GM18498 (cell line): ENCODE results near the gene MEGF8.

Experiments
- ATAC-seq: cut with Tn5 transposase; IDR thresholded peaks from one replicate; pipeline ENCODE4 v1.9.1; 2021; ENCODE audit warnings: mild to moderate bottlenecking, moderate library complexity; ENCODE audit not compliant: unreplicated experiment

MEGF8 gene, protein sequence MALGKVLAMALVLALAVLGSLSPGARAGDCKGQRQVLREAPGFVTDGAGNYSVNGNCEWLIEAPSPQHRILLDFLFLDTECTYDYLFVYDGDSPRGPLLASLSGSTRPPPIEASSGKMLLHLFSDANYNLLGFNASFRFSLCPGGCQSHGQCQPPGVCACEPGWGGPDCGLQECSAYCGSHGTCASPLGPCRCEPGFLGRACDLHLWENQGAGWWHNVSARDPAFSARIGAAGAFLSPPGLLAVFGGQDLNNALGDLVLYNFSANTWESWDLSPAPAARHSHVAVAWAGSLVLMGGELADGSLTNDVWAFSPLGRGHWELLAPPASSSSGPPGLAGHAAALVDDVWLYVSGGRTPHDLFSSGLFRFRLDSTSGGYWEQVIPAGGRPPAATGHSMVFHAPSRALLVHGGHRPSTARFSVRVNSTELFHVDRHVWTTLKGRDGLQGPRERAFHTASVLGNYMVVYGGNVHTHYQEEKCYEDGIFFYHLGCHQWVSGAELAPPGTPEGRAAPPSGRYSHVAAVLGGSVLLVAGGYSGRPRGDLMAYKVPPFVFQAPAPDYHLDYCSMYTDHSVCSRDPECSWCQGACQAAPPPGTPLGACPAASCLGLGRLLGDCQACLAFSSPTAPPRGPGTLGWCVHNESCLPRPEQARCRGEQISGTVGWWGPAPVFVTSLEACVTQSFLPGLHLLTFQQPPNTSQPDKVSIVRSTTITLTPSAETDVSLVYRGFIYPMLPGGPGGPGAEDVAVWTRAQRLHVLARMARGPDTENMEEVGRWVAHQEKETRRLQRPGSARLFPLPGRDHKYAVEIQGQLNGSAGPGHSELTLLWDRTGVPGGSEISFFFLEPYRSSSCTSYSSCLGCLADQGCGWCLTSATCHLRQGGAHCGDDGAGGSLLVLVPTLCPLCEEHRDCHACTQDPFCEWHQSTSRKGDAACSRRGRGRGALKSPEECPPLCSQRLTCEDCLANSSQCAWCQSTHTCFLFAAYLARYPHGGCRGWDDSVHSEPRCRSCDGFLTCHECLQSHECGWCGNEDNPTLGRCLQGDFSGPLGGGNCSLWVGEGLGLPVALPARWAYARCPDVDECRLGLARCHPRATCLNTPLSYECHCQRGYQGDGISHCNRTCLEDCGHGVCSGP (N-terminal part only)

DNA sequence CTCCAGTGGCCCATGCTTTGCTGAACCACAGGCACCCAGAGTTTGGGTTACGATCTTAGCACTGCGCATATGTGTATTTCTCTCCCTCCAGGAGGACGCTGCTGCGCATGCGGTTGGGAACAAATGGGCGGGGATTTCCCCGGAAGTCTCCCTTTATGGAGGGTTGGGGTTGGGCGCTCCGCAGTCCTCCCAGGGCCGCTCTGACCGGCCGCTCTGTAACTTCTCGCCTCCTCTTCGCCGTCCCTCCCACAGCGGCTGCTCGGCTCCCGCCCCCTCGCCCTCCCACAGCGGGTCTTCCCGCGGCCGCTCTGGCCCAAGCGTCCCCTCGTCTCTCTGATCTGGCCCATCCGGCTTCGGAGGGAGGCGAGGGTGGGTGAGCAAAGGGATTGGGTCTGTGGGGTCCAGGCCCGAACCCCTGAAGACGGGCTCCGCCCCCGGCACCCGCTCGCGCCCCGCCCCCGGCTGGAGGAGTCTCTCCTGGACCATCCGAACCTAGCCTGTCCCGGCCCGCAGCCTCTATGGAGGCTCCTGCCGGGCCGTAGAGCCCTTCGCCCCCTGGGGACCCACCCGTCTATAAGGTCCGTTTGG, at the start of gene MEGF8:
MEGF8 (plus strand) TSS at position 328 of the 588 bp plus-strand sequence. CDS start 609 bp downstream, outside the sequence.
- peak; percentile 92 for ATAC-seq

DNA sequence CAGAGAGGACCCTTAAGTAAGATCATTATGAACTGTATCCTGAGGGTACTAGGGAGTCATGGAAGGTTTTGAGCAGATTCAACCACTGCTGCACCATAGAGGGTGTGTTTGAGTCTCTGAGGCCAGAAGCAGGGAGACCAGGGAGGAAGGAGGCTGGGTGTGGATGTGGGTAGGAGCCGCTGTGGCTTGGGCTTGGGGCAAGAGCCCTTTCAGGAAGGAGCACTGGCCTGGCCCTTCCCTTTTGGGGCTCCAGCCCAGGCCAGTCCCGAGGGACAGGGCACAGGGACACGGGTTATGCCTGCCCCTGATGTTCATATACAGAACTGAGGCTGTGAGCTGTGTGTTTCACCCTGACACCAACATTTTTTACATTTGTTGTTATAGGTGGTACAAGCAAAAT, 49.2 kb upstream of the MEGF8 start:
- ATAC-seq, result no peak

DNA sequence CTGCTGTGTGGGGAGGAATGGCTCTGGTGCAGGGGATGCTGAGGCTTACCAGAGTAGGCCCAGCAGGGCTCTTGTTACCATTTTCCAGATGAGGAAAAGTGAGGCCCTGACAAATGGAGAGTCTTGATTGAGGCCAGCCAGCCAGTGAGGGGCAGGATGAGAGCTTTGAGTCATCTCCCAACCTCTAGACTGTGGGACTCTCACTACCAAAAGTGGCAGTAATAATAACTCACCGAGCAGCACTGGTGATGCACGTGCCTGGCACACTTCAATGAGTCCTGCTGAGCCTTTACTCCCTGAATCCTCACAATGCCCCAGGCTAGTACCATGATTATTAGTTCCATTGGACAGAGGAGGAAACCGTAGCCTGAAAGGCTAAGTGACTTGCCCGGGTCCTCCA, 48.6 kb upstream of the MEGF8 start:
- no peak for ATAC-seq

DNA sequence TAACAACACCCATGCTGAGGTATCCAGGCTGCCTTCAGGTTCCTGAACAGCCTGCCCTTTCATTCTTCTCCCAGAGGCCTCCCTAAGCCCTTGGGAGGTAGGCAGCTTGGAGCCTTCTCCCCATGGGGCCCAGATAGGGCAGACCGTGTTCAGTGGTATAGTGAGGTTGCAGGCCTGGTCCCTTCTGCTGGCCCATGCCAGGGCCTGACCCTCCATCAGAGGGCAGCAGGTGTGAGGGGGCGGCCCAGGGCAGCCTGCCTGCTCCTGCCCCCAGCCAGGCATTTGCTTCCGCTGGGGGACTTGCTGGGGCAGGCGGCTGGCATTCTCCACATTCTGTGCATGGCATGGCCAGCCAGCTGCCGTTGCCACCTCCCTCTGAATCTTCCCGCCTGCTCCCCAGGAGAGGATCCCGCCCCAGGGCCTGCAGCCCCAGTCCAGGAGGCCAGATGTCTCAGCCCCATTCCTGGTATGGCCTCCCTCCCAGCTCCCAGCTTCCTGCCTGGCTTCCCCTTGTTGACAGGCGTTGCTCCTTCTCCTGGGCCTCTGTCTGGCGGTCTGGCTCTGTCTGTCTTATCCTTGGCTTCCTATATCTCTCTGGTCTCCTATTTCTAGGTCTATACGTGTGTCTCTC, 47.5 kb upstream of the MEGF8 start:
- no peak for ATAC-seq

DNA sequence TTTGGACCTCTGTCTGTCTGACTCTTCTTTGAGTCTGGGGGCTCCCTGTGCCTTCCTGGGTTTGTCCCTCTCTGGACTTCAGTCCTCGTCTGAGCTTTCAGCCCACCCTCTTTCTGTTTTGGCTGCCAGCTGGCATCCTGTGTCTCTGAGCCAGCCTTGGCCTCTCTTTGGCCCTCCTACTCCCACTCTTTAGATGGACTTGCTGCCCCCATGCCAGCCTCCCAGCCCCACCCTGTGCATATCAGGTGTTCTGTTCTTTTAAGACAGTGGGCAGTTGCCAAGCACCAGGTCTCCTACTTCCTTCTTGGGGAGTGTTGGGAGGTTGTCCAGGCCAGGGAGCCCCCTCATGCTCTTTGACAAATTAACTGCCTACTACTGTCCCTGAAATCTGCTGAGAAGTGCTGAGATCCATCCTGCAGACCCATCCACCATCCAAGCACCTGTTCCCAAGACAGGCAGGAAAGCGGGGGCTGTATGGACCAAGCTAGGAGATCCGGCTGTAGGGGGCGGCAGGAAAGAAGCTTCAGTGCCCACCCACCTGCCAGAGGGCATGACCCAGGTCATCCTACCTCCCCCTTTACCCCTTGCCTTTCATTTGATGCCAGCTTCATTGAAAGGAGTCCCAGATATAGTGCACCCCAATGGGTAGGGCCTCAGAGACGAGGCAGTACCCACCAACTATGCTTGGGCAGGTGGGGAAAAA, 46.8 kb upstream of the MEGF8 start:
- no peak for ATAC-seq

GRCh38 chr19:42279155-42279901, 46.1 kb upstream of the MEGF8 start:
- ATAC-seq, result no peak

DNA sequence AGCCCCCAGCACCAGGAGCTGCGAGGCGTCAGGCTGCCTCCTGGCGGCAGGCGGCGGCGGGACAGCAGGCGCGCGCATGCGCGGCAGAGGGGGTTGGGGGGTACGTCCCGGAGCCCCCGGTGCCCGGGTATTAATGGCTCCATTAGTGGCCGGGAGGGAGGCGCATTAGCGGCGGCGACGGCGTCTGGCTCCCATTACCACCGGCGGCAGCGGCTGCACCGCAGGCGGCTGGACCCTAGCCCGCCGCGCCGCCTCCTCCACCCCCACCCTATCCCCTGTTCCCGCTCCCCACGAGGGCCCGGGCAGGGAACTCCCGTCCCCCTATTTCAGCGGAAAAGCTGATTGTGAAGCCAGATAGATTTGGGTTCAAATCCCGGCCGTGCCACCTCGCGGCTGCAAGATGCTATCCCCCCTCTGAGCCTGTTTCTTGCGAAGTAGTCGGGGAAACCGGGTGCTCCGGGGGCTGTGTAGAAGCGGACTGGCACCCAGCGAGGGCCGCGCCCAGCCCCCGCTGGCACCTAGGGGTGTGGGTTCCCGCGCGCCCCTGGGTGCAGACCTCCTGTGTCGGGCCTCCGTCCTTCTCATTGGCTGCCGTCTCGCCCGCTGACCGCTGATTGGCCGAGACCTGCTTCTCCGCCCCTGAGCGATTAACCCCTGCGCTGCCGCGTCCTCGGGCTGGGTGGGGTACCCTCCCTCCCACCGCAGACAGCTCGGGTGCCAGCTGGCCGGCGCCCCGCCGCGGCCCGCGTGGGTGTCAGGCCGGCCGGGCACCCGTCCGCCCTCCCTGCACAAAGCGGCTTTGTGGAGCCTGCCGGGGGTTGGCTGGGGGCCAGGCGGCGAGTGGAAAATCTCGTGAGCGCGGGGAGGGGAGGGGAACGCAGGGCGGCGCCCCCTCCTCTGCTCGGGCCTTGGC, 45.3 kb upstream of the MEGF8 start:
- peak; percentile 37 for ATAC-seq

- no peak for ATAC-seq
These were observed 44.7 kb upstream of the MEGF8 start for GRCh38 chr19:42280815-42281145.

- no peak for ATAC-seq
These were observed 44.1 kb upstream of the MEGF8 start for GRCh38 chr19:42281146-42281826.

GRCh38 chr19:42281827-42282762, 43.3 kb upstream of the MEGF8 start:
- ATAC-seq, result no peak

DNA sequence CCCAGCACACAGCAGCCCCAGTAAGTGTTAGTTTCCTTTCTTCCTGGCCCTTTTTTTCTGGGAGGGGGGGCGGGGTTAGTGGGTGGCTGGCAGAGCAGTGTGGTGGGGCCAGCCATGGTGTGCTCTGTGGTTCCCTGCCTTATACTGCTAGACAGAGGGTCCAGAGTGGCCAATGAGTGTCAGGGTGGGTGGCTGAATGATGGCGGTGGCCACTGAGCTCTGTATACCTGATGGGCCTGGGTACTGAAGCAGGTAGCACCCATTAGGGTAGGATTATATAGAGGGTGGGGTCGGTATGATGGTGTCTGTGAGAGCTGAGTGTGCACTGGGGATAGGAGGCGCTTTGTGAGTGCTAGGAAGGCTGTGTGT, 42.6 kb upstream of the MEGF8 start:
- no peak for ATAC-seq

DNA sequence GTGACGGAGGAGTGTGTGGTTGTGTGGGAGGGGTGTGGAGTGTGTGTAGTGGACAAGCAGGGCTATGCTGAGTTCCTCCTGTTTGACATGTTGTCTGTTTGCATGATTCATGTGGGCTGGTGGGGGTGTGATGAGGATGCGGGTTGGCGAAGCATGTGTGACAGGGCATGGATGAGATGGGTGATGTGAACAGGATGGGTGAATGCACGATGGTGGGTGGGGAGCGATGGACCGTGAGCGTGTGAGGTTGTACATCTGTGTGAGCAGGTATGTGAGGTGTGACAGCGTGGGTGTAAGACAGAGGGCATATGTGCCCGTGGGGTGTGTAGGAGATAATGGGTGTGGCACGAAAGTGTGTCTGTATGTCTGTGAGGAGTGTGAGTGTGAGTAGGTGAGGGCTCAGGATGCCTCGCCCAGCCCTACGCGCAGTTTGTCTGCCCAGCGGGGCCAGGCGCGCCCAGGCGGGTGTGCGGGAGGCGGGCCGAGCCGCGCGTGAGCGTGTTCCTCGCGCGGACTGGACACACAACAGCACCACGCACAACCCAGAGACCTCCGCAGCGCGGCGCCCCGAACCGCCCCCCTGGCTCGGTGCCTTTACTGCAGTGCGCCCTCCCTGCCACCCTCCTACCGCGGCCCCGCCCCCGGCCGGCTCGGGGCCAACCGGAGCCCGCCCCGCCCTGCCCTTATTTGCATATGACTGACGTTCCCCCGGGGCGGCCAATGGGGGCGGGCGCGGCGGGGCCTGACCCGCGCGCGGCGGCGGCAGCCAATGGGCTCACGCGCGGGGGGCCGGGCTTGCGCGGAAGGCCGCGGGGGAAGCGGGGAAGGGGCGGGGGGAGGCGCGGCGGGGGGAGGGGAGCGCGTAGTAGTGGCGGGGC, 42.0 kb upstream of the MEGF8 start:
- peak; percentile 45 for ATAC-seq

DNA sequence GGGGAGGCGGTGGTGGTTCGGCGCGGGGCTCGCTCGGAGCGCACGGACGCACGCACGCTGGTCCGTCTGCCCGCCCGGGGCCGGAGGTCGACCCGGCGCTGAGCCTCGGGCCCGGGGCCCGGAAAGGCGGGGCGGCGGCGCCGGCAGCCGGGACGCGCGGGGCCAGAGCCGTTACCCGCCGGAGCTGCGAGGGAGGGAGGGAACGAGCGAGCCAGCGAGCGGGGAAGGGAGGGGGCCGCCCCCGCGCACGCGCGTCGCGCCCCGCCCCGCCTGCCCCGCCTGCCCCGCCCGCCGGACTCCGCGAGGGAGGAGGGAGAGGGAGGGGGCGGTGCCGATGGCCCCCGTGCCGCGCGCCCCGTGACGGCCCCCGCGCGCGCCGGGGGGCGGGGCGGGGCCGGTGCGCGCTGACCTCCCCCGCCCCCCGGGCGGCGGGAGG, 41.4 kb upstream of the MEGF8 start:
- ATAC-seq, result peak; percentile 44

GRCh38 chr19:42284591-42285341, 40.7 kb upstream of the MEGF8 start:
- no peak for ATAC-seq

GRCh38 chr19:42285541-42285941, 39.9 kb upstream of the MEGF8 start:
- ATAC-seq, result no peak
